ENCODE data around the gene FSTL4.
A peak's percentile ranks its signal among the peaks of the same experiment; 100 is the strongest.

The FSTL4 gene

GRCh38 chr5:133610489-133611356 lies 1.6 kb downstream of the FSTL4 start:
- DNase-seq (ENCODE audit: low spot score) = peak; percentile 82

DNA sequence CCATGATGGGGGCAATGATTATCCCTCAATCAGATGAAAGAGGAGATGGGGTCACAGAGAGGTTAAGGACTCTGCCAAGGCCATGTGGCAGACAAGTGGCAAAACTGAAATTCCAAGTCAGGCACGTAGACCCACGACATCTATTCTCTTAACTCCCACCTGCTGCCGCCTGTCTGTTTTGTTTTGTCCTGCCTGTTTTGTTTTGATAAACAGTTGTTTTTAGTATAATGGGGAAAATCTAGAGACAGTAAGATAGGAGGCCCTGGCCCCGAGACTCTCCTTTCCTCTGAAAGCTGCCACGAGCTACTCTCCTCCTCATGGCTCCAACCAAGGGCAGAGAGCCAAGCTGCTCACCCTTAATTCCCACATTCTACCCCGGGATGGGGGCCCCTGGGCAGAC lies 4.9 kb downstream of the FSTL4 start:
- DNase-seq (ENCODE audit: low spot score) = no peak

DNA sequence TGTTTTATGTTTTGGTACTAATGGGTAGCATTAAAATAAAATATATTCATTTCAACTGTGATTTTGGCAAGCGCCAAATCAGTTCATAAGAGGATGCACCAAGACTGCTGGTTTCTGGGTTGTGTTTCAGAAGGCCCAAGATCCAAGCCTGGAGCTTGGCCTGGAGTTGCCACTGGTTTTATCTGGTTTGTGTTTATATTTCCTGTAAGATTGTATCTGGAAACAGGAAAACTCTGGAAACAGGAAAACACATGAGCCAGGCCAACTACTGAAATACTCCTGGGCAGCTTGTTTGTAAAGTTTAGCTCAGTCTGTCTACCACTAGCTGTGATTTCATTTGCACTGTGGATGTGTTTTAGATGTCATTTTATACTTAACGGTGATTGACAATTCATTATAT lies 5.5 kb downstream of the FSTL4 start:
- no peak for DNase-seq (ENCODE audit: low spot score)

- no peak for DNase-seq (ENCODE audit: low spot score)
These were observed 7.0 kb downstream of the FSTL4 start for GRCh38 chr5:133605323-133605722.

DNA sequence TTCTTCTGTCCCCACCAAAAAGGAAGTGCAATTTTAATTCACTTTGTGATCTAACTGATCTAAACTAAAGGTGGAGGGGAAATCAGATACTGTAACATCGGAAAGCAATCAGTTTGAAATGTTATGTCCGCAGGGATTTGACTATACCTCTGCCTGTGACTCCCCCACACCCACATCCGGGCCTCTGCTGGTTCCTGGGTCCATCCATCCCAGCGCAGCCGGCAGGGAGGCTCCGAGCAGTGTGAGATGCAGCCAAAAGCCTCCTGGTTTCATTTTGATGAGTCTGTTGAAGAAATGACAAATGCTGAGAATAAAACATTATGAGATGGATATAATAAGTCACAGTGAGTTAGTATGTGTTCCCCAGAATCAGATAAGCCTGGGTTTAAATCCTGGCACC lies 8.6 kb downstream of the FSTL4 start:
- no peak for DNase-seq (ENCODE audit: low spot score)

- DNase-seq (ENCODE audit: low spot score) = no peak
These were observed 9.4 kb downstream of the FSTL4 start for GRCh38 chr5:133602835-133603380.

- DNase-seq (ENCODE audit: low spot score) = no peak
These were observed 12.7 kb downstream of the FSTL4 start for GRCh38 chr5:133599600-133599999.

- DNase-seq (ENCODE audit: low spot score) = no peak
These were observed 13.3 kb downstream of the FSTL4 start for GRCh38 chr5:133599044-133599443.

DNA sequence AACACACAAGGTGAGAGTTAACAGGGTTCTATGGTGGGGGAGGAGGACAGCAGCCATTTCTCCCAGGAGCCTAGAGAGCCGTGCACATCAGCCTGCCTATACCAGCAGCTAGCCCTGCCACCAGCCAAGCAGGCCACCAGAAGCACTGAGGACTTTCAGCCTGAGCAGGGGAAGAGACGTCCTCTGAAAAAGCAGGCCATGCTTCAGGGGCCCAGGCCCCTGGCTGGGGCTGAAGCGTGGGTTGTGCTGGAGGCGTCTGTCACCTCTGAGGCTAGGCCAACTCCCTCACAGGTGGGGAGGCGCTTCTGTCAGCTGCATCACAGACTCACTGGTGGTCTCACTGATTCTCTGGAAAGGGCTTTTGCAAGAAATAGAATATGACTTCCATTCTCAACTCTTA lies 16.3 kb downstream of the FSTL4 start:
- DNase-seq (ENCODE audit: low spot score) = no peak

- DNase-seq (ENCODE audit: low spot score) = no peak
These were observed 16.9 kb downstream of the FSTL4 start for GRCh38 chr5:133595465-133595864.

DNA sequence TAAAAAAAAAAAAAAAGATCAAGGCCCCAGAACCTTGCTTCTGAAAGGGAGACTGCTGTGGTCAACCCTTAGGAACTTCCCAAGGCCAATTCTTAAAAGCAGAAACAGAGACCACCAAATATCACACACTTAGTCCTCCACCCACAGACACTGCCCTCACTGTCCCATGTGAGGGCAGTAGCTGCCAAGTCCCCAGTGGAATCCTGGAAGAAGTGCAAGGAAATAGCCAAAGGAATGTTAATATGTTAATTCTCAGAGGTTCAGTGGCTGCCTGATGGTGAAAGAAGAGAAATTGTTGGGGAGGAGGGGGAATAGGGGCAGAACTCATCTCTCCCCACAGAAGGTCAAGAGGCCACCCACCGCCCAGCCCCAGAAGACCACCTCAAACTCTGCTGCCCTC lies 23.1 kb downstream of the FSTL4 start:
- peak; percentile 17 for DNase-seq (ENCODE audit: low spot score)

DNA sequence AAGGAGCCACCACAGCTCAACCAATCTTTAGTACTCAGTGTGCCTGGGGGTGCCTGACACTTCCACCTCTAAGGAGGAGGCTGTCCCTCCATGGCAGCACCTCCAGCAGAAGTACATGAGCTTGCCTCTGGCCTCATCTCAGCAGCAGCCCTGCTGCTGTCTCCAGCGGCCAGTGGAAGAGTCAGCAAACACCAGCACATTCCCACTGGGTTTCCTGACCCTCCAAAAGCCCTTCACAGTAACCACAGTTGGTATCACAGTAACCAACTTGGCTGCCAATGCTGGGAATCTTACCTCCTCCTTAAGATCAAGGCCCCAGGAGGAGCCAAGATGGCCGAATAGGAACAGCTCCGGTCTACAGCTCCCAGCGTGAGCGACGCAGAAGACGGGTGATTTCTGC lies 29.4 kb downstream of the FSTL4 start:
- DNase-seq (ENCODE audit: low spot score) = no peak

DNA sequence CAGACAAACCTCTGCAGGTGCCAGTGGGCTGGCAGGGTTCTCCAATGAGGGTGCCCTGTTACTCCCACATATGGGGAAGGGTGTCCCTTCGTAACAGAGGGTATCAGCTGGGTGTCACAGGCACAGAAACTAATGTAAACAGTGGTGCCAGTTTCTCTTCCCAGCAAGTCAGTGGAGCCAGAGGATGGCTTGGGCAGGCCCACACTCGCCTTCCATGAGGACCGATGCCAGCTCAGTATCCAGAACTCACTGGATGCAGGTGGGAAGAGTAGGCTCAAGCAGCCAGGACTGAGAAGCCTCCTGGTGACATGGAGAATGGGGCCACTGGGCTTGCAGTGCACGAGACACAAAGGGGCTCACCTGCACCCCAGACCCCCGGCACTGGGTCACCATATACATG lies 30.4 kb downstream of the FSTL4 start:
- no peak for DNase-seq (ENCODE audit: low spot score)

DNA sequence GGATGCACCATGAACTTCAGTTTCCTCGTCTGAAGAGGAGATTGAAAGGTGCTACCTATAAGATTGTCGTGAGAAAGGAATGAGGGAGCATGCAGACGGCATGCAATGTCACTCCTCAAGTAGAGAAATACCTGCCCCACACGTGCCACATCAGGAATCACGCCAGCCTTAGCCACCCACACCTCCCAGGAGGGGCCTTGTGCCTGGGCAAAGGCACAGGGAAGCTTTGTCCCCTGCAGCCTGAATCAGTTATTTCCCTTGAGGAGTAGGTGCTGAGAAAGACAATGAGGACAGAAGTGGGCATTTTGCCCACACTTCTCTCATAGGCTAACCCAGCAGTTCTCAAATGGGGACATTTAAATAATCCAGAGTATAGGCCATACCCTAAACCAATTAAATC lies 31.0 kb downstream of the FSTL4 start:
- no peak for DNase-seq (ENCODE audit: low spot score)

DNA sequence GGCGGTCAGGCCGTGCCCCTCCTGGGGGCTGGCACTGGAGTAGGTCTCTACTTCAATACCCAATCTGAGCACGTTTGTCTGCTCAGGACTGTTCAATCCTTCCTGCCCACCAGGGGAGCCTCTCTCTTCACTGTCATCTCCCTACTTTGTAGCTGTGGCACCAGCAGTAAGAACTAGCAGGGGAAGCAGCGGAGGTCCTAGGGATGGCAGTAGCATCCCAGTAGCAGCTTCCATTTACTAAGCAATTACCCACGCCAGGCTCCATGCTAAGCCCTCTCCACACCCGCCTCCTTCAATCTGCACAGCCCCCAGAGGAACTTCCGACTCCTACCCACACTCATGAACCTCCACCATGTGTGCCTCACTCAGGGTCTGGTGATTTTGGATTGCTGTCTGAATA lies 31.7 kb downstream of the FSTL4 start:
- no peak for DNase-seq (ENCODE audit: low spot score)

DNA sequence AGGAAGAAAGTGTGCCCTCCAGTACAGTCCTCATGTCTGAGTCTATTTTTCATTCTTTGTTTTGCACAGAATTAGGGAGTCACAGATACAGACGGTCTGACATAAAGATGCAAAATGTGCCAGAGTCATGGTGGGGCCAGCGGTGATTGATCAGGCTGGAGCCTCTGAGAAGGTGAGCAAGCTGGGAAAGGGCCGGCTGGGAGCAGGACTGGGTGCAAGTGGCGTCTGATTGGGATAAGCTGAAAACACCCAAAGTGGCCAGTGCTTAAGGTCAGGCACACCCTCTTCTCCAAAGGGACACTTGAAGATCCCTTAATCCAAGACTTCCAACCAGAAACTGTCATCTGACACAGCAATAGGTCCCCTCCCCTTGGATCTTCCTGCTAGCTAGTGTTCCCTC lies 32.6 kb downstream of the FSTL4 start:
- DNase-seq (ENCODE audit: low spot score) = no peak

DNA sequence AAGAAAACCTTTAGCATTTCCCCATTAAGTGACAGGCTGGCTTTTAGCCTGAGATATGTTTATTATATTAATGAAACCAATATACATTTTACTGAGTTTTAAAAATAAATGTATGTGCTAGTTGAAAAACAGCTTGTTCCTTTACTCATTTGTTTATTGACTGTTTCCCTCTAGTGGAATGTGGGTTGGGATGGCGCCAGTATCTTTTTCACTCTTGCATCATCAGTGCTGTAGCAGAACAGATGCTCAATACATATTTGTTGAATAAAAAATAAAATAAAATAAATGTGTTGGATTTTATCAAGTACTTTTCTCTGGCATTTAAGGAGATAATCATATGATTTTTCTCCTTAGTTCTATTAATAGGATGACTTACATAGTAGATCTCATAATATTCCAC lies 43.0 kb downstream of the FSTL4 start:
- no peak for DNase-seq (ENCODE audit: low spot score)

DNA sequence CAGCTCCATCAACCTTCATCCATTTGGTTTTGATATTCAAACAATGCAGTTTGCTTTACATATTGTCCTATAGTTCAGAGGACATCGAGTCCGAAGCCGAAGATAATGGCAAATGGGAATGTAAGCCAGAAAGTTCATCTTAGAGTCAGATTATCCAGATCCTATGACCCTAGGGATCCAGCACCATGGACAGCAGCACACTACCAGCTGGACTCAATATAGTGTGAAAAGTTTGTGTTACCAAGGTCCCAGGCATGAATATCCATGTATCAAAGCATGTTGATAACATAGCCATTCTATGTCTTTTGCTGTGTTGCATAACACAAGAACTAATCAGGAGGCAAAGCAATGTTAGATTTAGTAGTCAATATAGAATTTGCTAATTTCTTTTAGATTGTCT lies 46.3 kb downstream of the FSTL4 start:
- DNase-seq (ENCODE audit: low spot score) = peak; percentile 18

- no peak for DNase-seq (ENCODE audit: low spot score)
These were observed 47.3 kb downstream of the FSTL4 start for GRCh38 chr5:133564921-133565565.

DNA sequence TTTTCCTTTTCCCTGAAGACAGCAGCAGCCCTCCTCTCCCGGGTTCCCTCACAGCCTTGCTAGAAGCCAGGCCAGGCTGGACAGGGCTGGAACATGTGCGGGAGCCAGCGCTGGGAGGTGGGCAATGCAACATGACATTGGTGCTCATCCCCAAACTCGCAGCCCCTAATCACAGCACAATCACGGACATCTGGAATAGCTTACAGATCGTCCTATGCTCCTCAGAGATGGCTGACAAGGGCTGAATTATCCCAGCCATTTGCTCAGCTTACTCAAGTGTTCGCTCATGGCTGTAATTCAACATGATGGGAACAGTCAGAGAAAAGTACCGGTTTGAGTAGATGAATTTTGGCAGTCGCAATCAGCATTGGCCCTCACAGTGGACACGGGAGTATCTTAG lies 49.8 kb downstream of the FSTL4 start:
- no peak for DNase-seq (ENCODE audit: low spot score)

DNA sequence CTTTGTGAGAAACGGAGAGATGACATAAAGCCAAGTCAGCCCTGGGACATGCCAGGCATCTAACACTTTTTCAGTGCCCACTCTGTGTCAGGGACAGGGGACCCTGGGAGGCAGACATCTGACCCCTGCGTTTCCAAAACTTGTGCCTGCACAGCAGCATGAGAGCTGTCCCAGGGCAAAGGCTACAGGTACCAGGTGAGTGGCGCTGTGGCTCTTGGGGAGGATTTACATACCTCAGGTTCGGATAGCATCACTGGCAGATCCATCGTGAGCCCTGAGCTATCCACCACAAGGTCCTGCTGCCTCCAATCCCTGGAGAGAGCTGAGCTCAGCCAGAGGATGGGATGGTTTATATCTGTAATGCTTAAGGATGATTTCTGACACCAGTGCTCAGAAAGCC lies 52.4 kb downstream of the FSTL4 start:
- DNase-seq (ENCODE audit: low spot score) = no peak

GRCh38 chr5:133556551-133556950 lies 55.8 kb downstream of the FSTL4 start:
- DNase-seq (ENCODE audit: low spot score) = no peak

DNA sequence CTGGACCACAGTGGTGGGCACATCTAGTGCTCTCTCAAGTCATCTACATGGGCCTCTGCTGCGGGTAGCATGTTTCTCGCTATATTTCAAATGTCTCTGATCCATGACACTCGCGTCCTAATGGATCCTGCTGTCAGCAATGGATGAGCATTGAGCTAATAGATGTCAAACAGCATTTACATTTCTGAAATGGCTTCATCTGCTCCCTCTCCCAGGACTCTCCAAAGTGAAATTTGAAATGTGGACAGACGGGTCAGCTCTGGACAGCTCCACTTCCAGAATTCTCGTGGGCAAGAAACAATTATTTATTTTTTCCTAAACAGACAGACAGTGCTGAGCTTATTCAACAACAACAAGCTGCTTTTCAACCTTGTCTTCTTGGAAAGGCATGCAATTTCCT lies 58.1 kb downstream of the FSTL4 start:
- DNase-seq (ENCODE audit: low spot score) = no peak
